Measurements from ENCODE around the gene SCG2.
A peak's percentile ranks its signal among the peaks of the same experiment; 100 is the strongest.

SCG2 gene

GRCh38 chr2:223601932-223602666 lies at the start of gene SCG2:
SCG2 (minus strand) TSS chr2:223602361; CDS start chr2:223599282, 3,079 bp downstream.
- peak; percentile 71 for DNase-seq (ENCODE audit: low spot score)
- 0 out of 2 replicates have a peak, but pooled peaks have one; percentile 15 for TF ChIP-seq CTCF (conservative IDR thresholded peaks at IDR 0.05; ENCODE audit: low read depth)
- CTCF ChIA-PET: interaction anchor here (0.7 kb wide), 1 partner anchor 74 kb away, joined by 3 read pairs; no protein-coding TSS in a partner anchor
- POLR2A ChIA-PET (ENCODE audit: low non-redundant PET): no interaction called here
- H3K27ac ChIP-seq: no peak within 1 kb of the TSS

- CTCF ChIA-PET: no interaction called here
- H3K27ac ChIP-seq: no peak overlapping the region
- POLR2A ChIA-PET (ENCODE audit: low non-redundant PET): no interaction called here
- DNase-seq (ENCODE audit: low spot score): no peak
- TF ChIP-seq CTCF (conservative IDR thresholded peaks at IDR 0.05; ENCODE audit: low read depth): no peak
Observed at GRCh38 chr2:223649554-223650533, 47.7 kb upstream of the SCG2 start.

- CTCF ChIA-PET: no interaction called here
- DNase-seq (ENCODE audit: low spot score): no peak
- H3K27ac ChIP-seq: no peak overlapping the region
- POLR2A ChIA-PET (ENCODE audit: low non-redundant PET): no interaction called here
- no peak for TF ChIP-seq CTCF (conservative IDR thresholded peaks at IDR 0.05; ENCODE audit: low read depth)
Observed at GRCh38 chr2:223648755-223649154, 46.6 kb upstream of the SCG2 start.

GRCh38 chr2:223647258-223647952 lies 45.2 kb upstream of the SCG2 start:
- CTCF ChIA-PET: no interaction called here
- no peak overlapping the region for H3K27ac ChIP-seq
- no peak for DNase-seq (ENCODE audit: low spot score)
- TF ChIP-seq CTCF (conservative IDR thresholded peaks at IDR 0.05; ENCODE audit: low read depth): no peak
- POLR2A ChIA-PET (ENCODE audit: low non-redundant PET): no interaction called here

GRCh38 chr2:223644136-223644535 lies 42.0 kb upstream of the SCG2 start:
- no peak for DNase-seq (ENCODE audit: low spot score)
- POLR2A ChIA-PET (ENCODE audit: low non-redundant PET): no interaction called here
- no peak overlapping the region for H3K27ac ChIP-seq
- TF ChIP-seq CTCF (conservative IDR thresholded peaks at IDR 0.05; ENCODE audit: low read depth): no peak
- CTCF ChIA-PET: interaction anchor here (0.5 to 1.2 kb wide), 2 partner anchors 32 to 1031 kb away, joined by 3 to 4 read pairs; no protein-coding TSS in a partner anchor

GRCh38 chr2:223643309-223643708 lies 41.1 kb upstream of the SCG2 start:
- ChIA-PET POLR2A (ENCODE audit: low non-redundant PET) (no interaction called here), CTCF (interaction anchor here (0.7 to 1.2 kb wide), 2 partner anchors 33 to 396 kb away, joined by 4 to 5 read pairs; no protein-coding TSS in a partner anchor)
- H3K27ac ChIP-seq: no peak overlapping the region
- DNase-seq (ENCODE audit: low spot score): no peak
- TF ChIP-seq CTCF (conservative IDR thresholded peaks at IDR 0.05; ENCODE audit: low read depth): no peak

All from RWPE1 (cell line).